ENCODE measurements around the gene ATM.
"Not testable (repeated sequence)": the region's sequence is repeated elsewhere in the genome, so short reads cannot be mapped to it uniquely, and the experiment has no call there.

ATM gene

DNA sequence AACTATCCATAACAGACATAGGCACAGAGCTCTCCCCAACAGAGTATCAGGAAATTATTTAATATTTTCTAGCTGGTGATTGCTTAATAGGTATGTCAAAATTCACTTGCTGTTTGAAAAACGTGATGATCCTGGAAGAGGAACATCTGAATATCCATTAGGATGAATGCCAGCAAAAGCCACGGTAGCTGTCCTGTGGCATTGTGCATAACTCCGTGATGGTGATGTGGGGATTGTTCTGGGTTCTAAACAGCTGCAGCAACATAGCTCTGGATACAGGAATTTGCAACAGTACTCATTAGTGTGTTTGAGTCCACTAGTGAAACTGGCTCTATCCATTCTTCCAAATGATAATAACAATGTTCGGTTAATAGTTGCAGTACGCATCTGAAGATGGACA is 165.7 kb downstream of the ATM start:
- Histone ChIP-seq H3K36me3 (ENCODE audit: control insufficient read depth, insufficient read depth, low read length, severe bottlenecking) (no peaks in the 10 kb centered on the region), H3K4me3 (ENCODE audit: low read length) (no peak overlapping the region), H3K9ac (ENCODE audit: low read length) (no peak overlapping the region), H3K27me3 (replicated peaks; ENCODE audit: control insufficient read depth, insufficient read depth, low read length) (no peaks in the 10 kb centered on the region), H3K9me3 (ENCODE audit: control insufficient read depth, low read length) (no peaks in the 10 kb centered on the region), H3K4me1 (ENCODE audit: control insufficient read depth, insufficient read depth, low read length) (no peaks in the 10 kb centered on the region)
- DNase-seq (ENCODE audit: low read depth): no peak

DNA sequence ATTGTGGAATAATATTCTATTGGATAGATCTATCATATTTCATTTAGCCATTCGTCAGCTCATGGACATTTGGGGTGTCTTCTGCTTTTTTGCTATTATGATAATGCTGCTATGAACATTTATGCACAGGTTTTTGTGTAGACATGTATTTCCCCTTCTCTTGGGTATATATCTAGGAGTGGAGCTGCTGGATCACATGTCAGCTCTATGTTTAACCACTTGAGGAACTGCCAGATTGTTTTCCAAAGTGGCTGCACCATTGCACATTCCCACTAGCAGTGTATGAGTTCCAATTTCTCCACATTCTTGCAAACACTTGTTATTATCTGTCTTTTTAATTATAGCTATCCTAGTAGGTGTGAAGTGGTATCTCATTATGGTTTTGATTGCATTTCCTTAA is 169.5 kb downstream of the ATM start:
- Histone ChIP-seq H3K27me3 (replicated peaks; ENCODE audit: control insufficient read depth, insufficient read depth, low read length) (no peaks in the 10 kb centered on the region), H3K4me3 (ENCODE audit: low read length) (no peak overlapping the region), H3K9ac (ENCODE audit: low read length) (no peak overlapping the region), H3K36me3 (ENCODE audit: control insufficient read depth, insufficient read depth, low read length, severe bottlenecking) (no peaks in the 10 kb centered on the region), H3K4me1 (ENCODE audit: control insufficient read depth, insufficient read depth, low read length) (no peaks in the 10 kb centered on the region), H3K9me3 (ENCODE audit: control insufficient read depth, low read length) (no peaks in the 10 kb centered on the region)
- DNase-seq (ENCODE audit: low read depth): no peak

DNA sequence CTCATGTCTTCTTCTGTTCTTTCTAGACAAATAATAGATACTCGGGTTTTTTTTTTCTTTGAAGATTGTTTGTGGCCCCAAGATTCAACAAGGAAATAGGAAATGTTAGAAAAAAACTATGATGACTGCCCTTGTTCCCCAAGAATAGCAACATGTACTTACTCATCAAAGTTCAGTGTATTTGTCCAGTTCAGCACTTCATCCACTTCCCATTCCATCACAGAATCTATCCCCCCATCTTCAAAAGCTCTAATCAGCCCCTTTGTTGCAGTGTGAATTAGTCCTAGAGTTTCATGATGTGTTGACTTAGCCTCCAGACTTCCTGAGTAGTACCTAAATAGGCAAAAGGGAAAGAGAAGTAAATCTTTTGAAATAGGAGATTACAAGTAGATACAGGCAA is 170.2 kb downstream of the ATM start:
- Histone ChIP-seq H3K4me3 (ENCODE audit: low read length) (no peak overlapping the region), H3K4me1 (ENCODE audit: control insufficient read depth, insufficient read depth, low read length) (no peaks in the 10 kb centered on the region), H3K36me3 (ENCODE audit: control insufficient read depth, insufficient read depth, low read length, severe bottlenecking) (no peaks in the 10 kb centered on the region), H3K9me3 (ENCODE audit: control insufficient read depth, low read length) (no peaks in the 10 kb centered on the region), H3K27me3 (replicated peaks; ENCODE audit: control insufficient read depth, insufficient read depth, low read length) (no peaks in the 10 kb centered on the region), H3K9ac (ENCODE audit: low read length) (no peak overlapping the region)
- DNase-seq (ENCODE audit: low read depth): no peak

DNA sequence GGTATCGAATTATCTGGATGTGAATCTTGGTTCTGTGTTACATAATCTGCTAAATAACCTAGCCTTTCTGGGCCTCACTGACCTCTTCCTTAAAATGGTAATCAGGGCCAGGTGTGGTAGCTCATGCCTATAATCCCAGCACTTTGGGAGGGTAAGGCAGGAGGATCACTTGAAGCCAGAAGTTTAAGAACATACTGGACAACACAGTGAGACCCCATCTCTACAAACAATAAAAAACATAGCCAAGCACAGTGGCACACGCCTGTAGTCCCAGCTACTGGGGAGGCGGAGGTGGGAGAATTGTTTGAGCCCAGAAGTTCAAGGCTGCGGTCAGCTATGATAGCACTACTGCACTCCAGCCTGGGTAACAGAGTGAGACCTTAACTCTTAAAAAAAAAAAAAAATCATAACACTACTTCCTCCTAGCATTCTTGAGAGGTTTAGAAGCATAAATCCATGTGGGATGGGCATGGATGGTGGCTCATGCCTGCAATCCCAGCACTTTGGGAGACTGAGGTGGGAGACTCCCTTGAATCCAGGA is 171.9 kb downstream of the ATM start:
- Histone ChIP-seq H3K27me3 (replicated peaks; ENCODE audit: control insufficient read depth, insufficient read depth, low read length) (no peaks in the 10 kb centered on the region), H3K4me3 (ENCODE audit: low read length) (no peak overlapping the region), H3K4me1 (ENCODE audit: control insufficient read depth, insufficient read depth, low read length) (no peaks in the 10 kb centered on the region), H3K9me3 (ENCODE audit: control insufficient read depth, low read length) (no peaks in the 10 kb centered on the region), H3K9ac (ENCODE audit: low read length) (no peak overlapping the region), H3K36me3 (ENCODE audit: control insufficient read depth, insufficient read depth, low read length, severe bottlenecking) (no peaks in the 10 kb centered on the region)
- no peak for DNase-seq (ENCODE audit: low read depth)

DNA sequence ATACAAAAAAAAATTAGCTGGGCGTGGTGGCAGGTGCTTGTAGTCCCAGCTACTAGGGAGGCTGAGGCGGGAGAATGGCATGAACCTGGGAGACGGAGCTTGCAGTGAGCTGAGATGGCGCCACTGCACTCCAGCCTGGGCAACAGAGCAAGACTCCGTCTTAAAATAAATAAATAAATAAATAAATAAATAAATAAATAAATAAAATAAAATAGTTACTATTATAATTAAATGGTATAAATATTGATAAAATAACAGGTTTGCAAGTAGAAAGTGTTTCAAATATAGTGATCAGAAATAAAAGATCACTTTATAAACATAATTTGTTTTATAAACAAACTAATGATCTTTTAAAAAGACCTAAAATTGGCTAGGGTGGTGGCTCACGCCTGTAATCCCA is 173.8 kb downstream of the ATM start:
- H3K4me1 ChIP-seq (ENCODE audit: control insufficient read depth, insufficient read depth, low read length); H3K9me3 ChIP-seq (ENCODE audit: control insufficient read depth, low read length); H3K4me3 ChIP-seq (ENCODE audit: low read length); H3K9ac ChIP-seq (ENCODE audit: low read length); H3K27me3 ChIP-seq (replicated peaks; ENCODE audit: control insufficient read depth, insufficient read depth, low read length); H3K36me3 ChIP-seq (ENCODE audit: control insufficient read depth, insufficient read depth, low read length, severe bottlenecking); DNase-seq (ENCODE audit: low read depth): not testable (repeated sequence)

DNA sequence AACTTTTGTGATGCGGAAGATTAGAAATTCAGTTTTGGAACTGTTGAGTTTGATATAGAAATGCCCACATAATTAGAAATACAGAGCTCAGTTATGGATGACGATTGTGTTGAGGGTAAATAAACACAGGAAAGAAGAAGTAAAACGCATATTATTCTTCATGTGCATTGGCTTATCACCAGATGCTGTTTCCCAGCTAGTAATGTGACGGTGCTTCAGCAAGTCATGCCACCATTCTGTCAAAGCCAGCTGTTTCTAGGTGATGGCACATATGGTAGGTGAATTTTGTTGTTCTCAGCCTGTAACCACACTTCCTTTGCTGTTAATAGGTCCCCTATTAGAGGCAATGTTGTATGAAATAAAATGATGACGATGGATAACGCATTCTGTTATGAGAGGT is 175.6 kb downstream of the ATM start:
- no peak overlapping the region for H3K9ac ChIP-seq (ENCODE audit: low read length)
- DNase-seq (ENCODE audit: low read depth): no peak
- H3K27me3 ChIP-seq (replicated peaks; ENCODE audit: control insufficient read depth, insufficient read depth, low read length): no peaks in the 10 kb centered on the region
- H3K4me3 ChIP-seq (ENCODE audit: low read length): no peak overlapping the region
- no peaks in the 10 kb centered on the region for H3K36me3 ChIP-seq (ENCODE audit: control insufficient read depth, insufficient read depth, low read length, severe bottlenecking)
- no peaks in the 10 kb centered on the region for H3K9me3 ChIP-seq (ENCODE audit: control insufficient read depth, low read length)
- H3K4me1 ChIP-seq (ENCODE audit: control insufficient read depth, insufficient read depth, low read length): no peaks in the 10 kb centered on the region

DNA sequence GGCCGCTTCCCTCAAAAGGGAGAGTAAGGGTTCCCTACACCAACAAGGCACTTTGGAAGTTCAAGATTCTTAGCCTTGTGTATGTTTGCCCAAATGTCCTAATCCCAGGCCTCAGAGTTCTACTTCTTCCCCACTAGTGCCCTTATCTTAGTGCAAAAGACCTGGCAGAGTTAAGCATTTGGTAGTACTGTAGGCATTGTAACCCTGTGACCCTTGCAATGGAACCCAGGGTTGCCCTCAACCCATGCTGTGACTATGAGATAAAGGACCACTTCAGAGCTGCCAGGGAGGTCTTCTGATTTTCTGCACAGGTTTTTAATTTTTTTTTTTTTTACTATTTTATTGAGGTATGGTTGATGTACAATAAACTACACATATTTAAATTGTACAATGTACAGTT is 179.4 kb downstream of the ATM start:
- Histone ChIP-seq H3K9ac (ENCODE audit: low read length) (no peak overlapping the region), H3K9me3 (ENCODE audit: control insufficient read depth, low read length) (no peaks in the 10 kb centered on the region), H3K27me3 (replicated peaks; ENCODE audit: control insufficient read depth, insufficient read depth, low read length) (no peaks in the 10 kb centered on the region), H3K4me1 (ENCODE audit: control insufficient read depth, insufficient read depth, low read length) (no peaks in the 10 kb centered on the region), H3K36me3 (ENCODE audit: control insufficient read depth, insufficient read depth, low read length, severe bottlenecking) (no peaks in the 10 kb centered on the region), H3K4me3 (ENCODE audit: low read length) (no peak overlapping the region)
- no peak for DNase-seq (ENCODE audit: low read depth)

DNA sequence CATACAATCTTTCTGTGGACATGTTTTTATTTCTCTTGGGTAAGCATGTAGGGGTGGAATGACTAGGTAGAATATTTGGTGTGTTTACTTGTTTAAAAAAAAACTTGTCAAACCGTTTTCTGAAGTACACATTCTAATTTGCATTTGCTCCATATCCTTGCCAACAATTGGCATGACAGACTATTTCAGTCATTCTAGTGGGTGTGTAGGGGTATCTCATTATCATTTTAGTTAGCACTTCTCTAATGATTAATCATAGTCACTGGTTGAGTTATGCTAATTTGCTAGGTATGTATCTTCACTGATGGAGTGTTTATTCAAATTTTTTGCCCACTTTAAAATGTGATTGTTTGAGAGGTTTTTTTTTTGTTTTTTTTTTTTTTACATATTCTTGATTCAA is 180.2 kb downstream of the ATM start:
- H3K9me3 ChIP-seq (ENCODE audit: control insufficient read depth, low read length): no peaks in the 10 kb centered on the region

DNA sequence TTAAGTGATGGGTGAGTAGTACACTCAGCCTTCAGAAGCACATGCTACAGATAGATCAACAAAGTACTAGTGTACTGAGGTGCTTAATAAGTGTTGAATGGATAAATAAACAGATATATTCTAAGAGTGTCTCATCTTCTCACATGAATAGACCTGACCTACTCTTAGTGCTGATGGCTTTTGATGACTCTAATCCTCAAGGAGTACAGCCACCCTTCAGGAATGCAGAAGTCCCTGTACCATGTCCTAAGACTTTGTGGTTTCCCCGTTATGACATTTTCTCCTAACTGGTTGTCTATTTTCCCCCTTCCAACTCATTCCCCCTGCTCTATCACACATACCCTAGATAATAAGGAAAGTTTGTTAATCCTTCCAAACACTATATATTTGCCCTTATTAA is 182.8 kb downstream of the ATM start:
- Histone ChIP-seq H3K9me3 (ENCODE audit: control insufficient read depth, low read length) (no peaks in the 10 kb centered on the region), H3K36me3 (ENCODE audit: control insufficient read depth, insufficient read depth, low read length, severe bottlenecking) (no peaks in the 10 kb centered on the region), H3K27me3 (replicated peaks; ENCODE audit: control insufficient read depth, insufficient read depth, low read length) (no peaks in the 10 kb centered on the region), H3K4me3 (ENCODE audit: low read length) (no peak overlapping the region), H3K9ac (ENCODE audit: low read length) (no peak overlapping the region), H3K4me1 (ENCODE audit: control insufficient read depth, insufficient read depth, low read length) (no peaks in the 10 kb centered on the region)
- DNase-seq (ENCODE audit: low read depth): no peak

More for the DNA sequence above, 180.2 kb downstream of the ATM start:
- no peak for DNase-seq (ENCODE audit: low read depth)
- no peaks in the 10 kb centered on the region for H3K27me3 ChIP-seq (replicated peaks; ENCODE audit: control insufficient read depth, insufficient read depth, low read length)
- no peaks in the 10 kb centered on the region for H3K36me3 ChIP-seq (ENCODE audit: control insufficient read depth, insufficient read depth, low read length, severe bottlenecking)
- no peaks in the 10 kb centered on the region for H3K4me1 ChIP-seq (ENCODE audit: control insufficient read depth, insufficient read depth, low read length)
- H3K9ac ChIP-seq (ENCODE audit: low read length): no peak overlapping the region
- H3K4me3 ChIP-seq (ENCODE audit: low read length): no peak overlapping the region

DNA sequence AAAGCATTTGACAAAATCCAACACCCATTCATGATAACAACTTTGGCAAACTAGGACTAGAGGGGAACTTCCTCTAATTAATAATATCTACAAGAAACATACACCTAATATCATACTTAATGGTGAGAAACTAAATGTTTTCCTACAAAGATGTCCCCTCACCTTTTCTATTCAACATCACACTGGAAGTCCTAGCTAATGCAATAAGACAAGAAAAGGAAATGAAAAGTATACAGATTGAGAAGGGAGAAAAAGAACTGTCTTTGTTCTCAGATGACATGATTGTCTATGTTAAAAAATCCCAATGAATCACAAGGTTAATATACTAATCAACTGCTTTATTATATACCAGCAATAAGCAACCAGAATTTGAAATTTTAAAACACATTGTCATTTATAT is 192.1 kb downstream of the ATM start:
- Histone ChIP-seq H3K4me1 (ENCODE audit: control insufficient read depth, insufficient read depth, low read length) (no peaks in the 10 kb centered on the region), H3K36me3 (ENCODE audit: control insufficient read depth, insufficient read depth, low read length, severe bottlenecking) (no peaks in the 10 kb centered on the region), H3K4me3 (ENCODE audit: low read length) (no peak overlapping the region), H3K9ac (ENCODE audit: low read length) (no peak overlapping the region), H3K9me3 (ENCODE audit: control insufficient read depth, low read length) (peaks cover 11% of the 10 kb centered on the region), H3K27me3 (replicated peaks; ENCODE audit: control insufficient read depth, insufficient read depth, low read length) (no peaks in the 10 kb centered on the region)
- no peak for DNase-seq (ENCODE audit: low read depth)

DNA sequence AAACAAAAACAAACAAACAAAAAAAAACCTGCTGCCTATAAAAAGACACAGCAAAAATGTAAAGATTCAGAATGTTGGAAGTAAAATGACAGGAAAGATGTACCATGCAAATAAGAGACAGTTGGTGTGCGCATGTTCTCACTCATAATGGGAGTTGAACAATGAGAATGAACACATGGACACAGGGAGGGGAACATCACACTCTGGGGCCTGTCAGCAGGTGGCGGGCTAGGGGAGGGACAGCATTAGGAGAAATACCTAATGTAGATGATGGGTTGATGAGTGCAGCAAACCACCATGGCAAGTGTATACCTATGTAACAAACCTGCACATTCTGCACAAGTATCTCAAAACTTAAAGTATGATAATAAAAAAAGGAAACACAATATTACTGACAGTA is 194.7 kb downstream of the ATM start:
- not testable (repeated sequence) for H3K9ac ChIP-seq (ENCODE audit: low read length); H3K27me3 ChIP-seq (replicated peaks; ENCODE audit: control insufficient read depth, insufficient read depth, low read length); DNase-seq (ENCODE audit: low read depth); H3K4me1 ChIP-seq (ENCODE audit: control insufficient read depth, insufficient read depth, low read length); H3K36me3 ChIP-seq (ENCODE audit: control insufficient read depth, insufficient read depth, low read length, severe bottlenecking); H3K4me3 ChIP-seq (ENCODE audit: low read length)
- H3K9me3 ChIP-seq (ENCODE audit: control insufficient read depth, low read length): peaks cover 11% of the 10 kb centered on the region
